H1 (cell line): Measurements from ENCODE around the gene ZFAND5. TPM values are rescaled to one million over a fixed set of nuclear protein-coding genes. Genes with fewer than 3 reads are reported as not detected.

ENCODE experiments used
- FOSL1 ChIP-seq: IDR thresholded peaks from 2 replicates; pipeline ENCODE4 v1.6.1; 2011; ENCODE audit warnings: mild to moderate bottlenecking, low read depth, low read length, moderate library complexity; ENCODE audit not compliant: insufficient read depth
- KDM4A ChIP-seq: IDR thresholded peaks from one replicate; pipeline ENCODE4 v1.7.1; 2012; ENCODE audit warnings: low read depth, mild to moderate bottlenecking, moderate library complexity, low read length, inconsistent platforms; ENCODE audit not compliant: severe bottlenecking
- SIRT6 ChIP-seq: IDR thresholded peaks from one replicate; pipeline ENCODE4 v1.7.1; 2012; ENCODE audit warnings: low read length, inconsistent platforms
- SP4 ChIP-seq: IDR thresholded peaks from 2 replicates; pipeline ENCODE4 v1.6.1; 2012; ENCODE audit warnings: low read length, inconsistent platforms
- polyA plus RNA-seq, 7 experiments: library from polyadenylated mRNA; depleted of rRNA in 3 of 7; stranded (reverse) in 5 of 7; unstranded in 2 of 7; fragments of >200 nt in 5 of 7; fragments of 200-250 nt in 2 of 7; gene quantifications; 1 replicate in 5 of 7; 2 replicates in 1 of 7; 4 replicates in 1 of 7; pipeline versions ENCODE4 v1.2.1 to v1.2.3, GENCODE V29; 2011 to 2013; ENCODE audit warnings: missing spikeins in 2 of 7, mixed read lengths in 2 of 7
- total RNA-seq: library from RNA; stranded (reverse); fragmentation: NEBNext Ultra II Directional; extraction: Animal tissue kit (Norgen Biotek cat#: 25700); gene quantifications from 2 replicates; pipeline ENCODE4 v1.2.1, GENCODE V29; 2021
- TF ChIP-seq, protein P1 (sequence below): fragments of 300-600 bp; sonication (generic); IDR thresholded peaks from 2 replicates; pipeline ENCODE4 v1.7.1; 2012; ENCODE audit warnings: low read length, moderate library complexity, mild to moderate bottlenecking, inconsistent platforms; ENCODE audit not compliant: insufficient replicate concordance

ZFAND5 gene
- total and polyA plus RNA-seq, 2 of the 8 experiments (the other 6 are each of a cell fraction or from before 2014, with no cell fraction given), result 76.7 to 225 TPM

DNA sequence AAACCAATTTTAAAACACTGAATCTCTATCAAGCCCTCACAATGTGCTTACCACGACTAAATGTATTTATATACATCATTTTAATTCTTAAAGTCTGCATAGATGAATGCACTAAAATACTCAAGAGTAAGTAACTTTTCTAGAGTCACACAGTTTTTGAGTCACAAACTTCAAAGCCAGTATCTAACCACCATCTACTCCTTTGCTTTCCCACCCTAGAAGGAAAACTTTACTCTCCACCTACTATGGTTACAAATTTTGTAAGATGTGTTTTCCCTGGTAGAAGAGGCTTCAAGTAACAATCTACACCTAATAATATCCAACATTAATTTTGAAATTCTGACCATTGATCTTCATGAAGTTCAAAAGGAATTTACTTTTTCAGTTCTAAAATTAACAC is 18.7 kb downstream of the ZFAND5 start (continued):
- TF ChIP-seq, protein P1, sequence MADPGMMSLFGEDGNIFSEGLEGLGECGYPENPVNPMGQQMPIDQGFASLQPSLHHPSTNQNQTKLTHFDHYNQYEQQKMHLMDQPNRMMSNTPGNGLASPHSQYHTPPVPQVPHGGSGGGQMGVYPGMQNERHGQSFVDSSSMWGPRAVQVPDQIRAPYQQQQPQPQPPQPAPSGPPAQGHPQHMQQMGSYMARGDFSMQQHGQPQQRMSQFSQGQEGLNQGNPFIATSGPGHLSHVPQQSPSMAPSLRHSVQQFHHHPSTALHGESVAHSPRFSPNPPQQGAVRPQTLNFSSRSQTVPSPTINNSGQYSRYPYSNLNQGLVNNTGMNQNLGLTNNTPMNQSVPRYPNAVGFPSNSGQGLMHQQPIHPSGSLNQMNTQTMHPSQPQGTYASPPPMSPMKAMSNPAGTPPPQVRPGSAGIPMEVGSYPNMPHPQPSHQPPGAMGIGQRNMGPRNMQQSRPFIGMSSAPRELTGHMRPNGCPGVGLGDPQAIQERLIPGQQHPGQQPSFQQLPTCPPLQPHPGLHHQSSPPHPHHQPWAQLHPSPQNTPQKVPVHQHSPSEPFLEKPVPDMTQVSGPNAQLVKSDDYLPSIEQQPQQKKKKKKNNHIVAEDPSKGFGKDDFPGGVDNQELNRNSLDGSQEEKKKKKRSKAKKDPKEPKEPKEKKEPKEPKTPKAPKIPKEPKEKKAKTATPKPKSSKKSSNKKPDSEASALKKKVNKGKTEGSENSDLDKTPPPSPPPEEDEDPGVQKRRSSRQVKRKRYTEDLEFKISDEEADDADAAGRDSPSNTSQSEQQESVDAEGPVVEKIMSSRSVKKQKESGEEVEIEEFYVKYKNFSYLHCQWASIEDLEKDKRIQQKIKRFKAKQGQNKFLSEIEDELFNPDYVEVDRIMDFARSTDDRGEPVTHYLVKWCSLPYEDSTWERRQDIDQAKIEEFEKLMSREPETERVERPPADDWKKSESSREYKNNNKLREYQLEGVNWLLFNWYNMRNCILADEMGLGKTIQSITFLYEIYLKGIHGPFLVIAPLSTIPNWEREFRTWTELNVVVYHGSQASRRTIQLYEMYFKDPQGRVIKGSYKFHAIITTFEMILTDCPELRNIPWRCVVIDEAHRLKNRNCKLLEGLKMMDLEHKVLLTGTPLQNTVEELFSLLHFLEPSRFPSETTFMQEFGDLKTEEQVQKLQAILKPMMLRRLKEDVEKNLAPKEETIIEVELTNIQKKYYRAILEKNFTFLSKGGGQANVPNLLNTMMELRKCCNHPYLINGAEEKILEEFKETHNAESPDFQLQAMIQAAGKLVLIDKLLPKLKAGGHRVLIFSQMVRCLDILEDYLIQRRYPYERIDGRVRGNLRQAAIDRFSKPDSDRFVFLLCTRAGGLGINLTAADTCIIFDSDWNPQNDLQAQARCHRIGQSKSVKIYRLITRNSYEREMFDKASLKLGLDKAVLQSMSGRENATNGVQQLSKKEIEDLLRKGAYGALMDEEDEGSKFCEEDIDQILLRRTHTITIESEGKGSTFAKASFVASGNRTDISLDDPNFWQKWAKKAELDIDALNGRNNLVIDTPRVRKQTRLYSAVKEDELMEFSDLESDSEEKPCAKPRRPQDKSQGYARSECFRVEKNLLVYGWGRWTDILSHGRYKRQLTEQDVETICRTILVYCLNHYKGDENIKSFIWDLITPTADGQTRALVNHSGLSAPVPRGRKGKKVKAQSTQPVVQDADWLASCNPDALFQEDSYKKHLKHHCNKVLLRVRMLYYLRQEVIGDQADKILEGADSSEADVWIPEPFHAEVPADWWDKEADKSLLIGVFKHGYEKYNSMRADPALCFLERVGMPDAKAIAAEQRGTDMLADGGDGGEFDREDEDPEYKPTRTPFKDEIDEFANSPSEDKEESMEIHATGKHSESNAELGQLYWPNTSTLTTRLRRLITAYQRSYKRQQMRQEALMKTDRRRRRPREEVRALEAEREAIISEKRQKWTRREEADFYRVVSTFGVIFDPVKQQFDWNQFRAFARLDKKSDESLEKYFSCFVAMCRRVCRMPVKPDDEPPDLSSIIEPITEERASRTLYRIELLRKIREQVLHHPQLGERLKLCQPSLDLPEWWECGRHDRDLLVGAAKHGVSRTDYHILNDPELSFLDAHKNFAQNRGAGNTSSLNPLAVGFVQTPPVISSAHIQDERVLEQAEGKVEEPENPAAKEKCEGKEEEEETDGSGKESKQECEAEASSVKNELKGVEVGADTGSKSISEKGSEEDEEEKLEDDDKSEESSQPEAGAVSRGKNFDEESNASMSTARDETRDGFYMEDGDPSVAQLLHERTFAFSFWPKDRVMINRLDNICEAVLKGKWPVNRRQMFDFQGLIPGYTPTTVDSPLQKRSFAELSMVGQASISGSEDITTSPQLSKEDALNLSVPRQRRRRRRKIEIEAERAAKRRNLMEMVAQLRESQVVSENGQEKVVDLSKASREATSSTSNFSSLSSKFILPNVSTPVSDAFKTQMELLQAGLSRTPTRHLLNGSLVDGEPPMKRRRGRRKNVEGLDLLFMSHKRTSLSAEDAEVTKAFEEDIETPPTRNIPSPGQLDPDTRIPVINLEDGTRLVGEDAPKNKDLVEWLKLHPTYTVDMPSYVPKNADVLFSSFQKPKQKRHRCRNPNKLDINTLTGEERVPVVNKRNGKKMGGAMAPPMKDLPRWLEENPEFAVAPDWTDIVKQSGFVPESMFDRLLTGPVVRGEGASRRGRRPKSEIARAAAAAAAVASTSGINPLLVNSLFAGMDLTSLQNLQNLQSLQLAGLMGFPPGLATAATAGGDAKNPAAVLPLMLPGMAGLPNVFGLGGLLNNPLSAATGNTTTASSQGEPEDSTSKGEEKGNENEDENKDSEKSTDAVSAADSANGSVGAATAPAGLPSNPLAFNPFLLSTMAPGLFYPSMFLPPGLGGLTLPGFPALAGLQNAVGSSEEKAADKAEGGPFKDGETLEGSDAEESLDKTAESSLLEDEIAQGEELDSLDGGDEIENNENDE, result no peak
- TF ChIP-seq KDM4A (no peak), SP4 (no peak), FOSL1 (no peak), SIRT6 (no peak)
